Measurements from ENCODE around the gene DRC1. TPM values are rescaled to one million over a fixed set of nuclear protein-coding genes. Genes with fewer than 3 reads are reported as not detected.

DRC1 gene
- total RNA-seq, 3 donors from 2014 or later (not counting 1 experiment from before 2014, with no cell fraction given): not detected

GRCh38 chr2:26485725-26486418 lies 84.2 kb downstream of the DRC1 start:
- Histone ChIP-seq H3K27me3 (ENCODE audit: control insufficient read depth, insufficient read depth, low read length) (no peaks in the 10 kb centered on the region), H3K27ac (ENCODE audit: low read length) (no peak overlapping the region), H3K4me3 (ENCODE audit: low read length) (no peak overlapping the region), H3K9me3 (ENCODE audit: control insufficient read depth, insufficient read depth, low read length) (no peaks in the 10 kb centered on the region), H3K4me1 (ENCODE audit: control insufficient read depth, insufficient read depth, low read length) (no peaks in the 10 kb centered on the region), H3K36me3 (ENCODE audit: control insufficient read depth, insufficient read depth, low read length) (no peaks in the 10 kb centered on the region)
- WGBS (ENCODE audit: insufficient coverage): 80% methylated on average over 8 of the region's 8 CpGs
- no peaks in the 10 kb centered on the region for H3K4me1 Mint-ChIP-seq
- H3K27ac Mint-ChIP-seq: peak overlapping the region in 1 of 2 donors; percentile 52
- DNase-seq: no peak
- ATAC-seq: no peak
- no peak for TF ChIP-seq CTCF (IDR thresholded peaks at IDR 0.05)
- H3K9me3 Mint-ChIP-seq: no peaks in the 10 kb centered on the region
- no peaks in the 10 kb centered on the region for H3K27me3 Mint-ChIP-seq (ENCODE audit: low read depth in 2 of 2)
- intact Hi-C loops (cut with micrococcal nuclease): no loop called here
- H3K36me3 Mint-ChIP-seq: no peaks in the 10 kb centered on the region
- no peak overlapping the region for H3K4me3 Mint-ChIP-seq

- Histone ChIP-seq H3K27me3 (ENCODE audit: control insufficient read depth, insufficient read depth, low read length) (no peaks in the 10 kb centered on the region), H3K4me3 (ENCODE audit: low read length) (no peak overlapping the region), H3K36me3 (ENCODE audit: control insufficient read depth, insufficient read depth, low read length) (no peaks in the 10 kb centered on the region), H3K4me1 (ENCODE audit: control insufficient read depth, insufficient read depth, low read length) (no peaks in the 10 kb centered on the region), H3K27ac (ENCODE audit: low read length) (no peak overlapping the region), H3K9me3 (ENCODE audit: control insufficient read depth, insufficient read depth, low read length) (no peaks in the 10 kb centered on the region)
- intact Hi-C loops (cut with micrococcal nuclease): no loop called here
- Mint-ChIP-seq H3K27me3 (ENCODE audit: low read depth in 2 of 2) (no peaks in the 10 kb centered on the region), H3K27ac (no peak overlapping the region), H3K4me3 (no peak overlapping the region), H3K4me1 (no peaks in the 10 kb centered on the region), H3K36me3 (no peaks in the 10 kb centered on the region), H3K9me3 (no peaks in the 10 kb centered on the region)
- DNase-seq: no peak
- TF ChIP-seq CTCF (IDR thresholded peaks at IDR 0.05): no peak
- whole genome bisulfite sequencing (ENCODE audit: insufficient coverage): 87% methylated on average over 3 of the region's 3 CpGs
- ATAC-seq: no peak
These were observed 85.1 kb downstream of the DRC1 start for GRCh38 chr2:26486789-26487188.

GRCh38 chr2:26487192-26487591 lies 85.5 kb downstream of the DRC1 start:
- no peak overlapping the region for H3K4me3 Mint-ChIP-seq
- TF ChIP-seq CTCF (IDR thresholded peaks at IDR 0.05): no peak
- ATAC-seq: no peak

More at GRCh38 chr2:26487192-26487591, 85.5 kb downstream of the DRC1 start:
- WGBS (ENCODE audit: insufficient coverage): 55% methylated on average over 5 of the region's 5 CpGs
- Histone ChIP-seq H3K4me1 (ENCODE audit: control insufficient read depth, insufficient read depth, low read length) (no peaks in the 10 kb centered on the region), H3K4me3 (ENCODE audit: low read length) (no peak overlapping the region), H3K36me3 (ENCODE audit: control insufficient read depth, insufficient read depth, low read length) (no peaks in the 10 kb centered on the region), H3K27ac (ENCODE audit: low read length) (no peak overlapping the region), H3K9me3 (ENCODE audit: control insufficient read depth, insufficient read depth, low read length) (no peaks in the 10 kb centered on the region), H3K27me3 (ENCODE audit: control insufficient read depth, insufficient read depth, low read length) (no peaks in the 10 kb centered on the region)
- Mint-ChIP-seq H3K9me3 (no peaks in the 10 kb centered on the region), H3K36me3 (no peaks in the 10 kb centered on the region), H3K4me1 (no peaks in the 10 kb centered on the region), H3K27ac (no peak overlapping the region), H3K27me3 (ENCODE audit: low read depth in 2 of 2) (no peaks in the 10 kb centered on the region)
- no peak for DNase-seq
- intact Hi-C loops (cut with micrococcal nuclease): no loop called here
